Testis (tissue), 3 donors: Measurements from ENCODE around the gene GATA5. TPM values are rescaled to one million over a fixed set of nuclear protein-coding genes. Genes with fewer than 3 reads are reported as not detected.

Experiments
- DNase-seq: peaks from one replicate; pipeline ENCODE4 v3.0.0-alpha.2; 2019
- H3K27ac ChIP-seq, 2 donors: fragments of 200-600 bp; sonication (generic); one replicate each; pipeline ENCODE4 v1.5.1; 2019
- H3K27me3 ChIP-seq: fragments of 200-600 bp; sonication (generic); one replicate; pipeline ENCODE4 v1.5.1; 2019
- H3K36me3 ChIP-seq: fragments of 200-600 bp; sonication (generic); one replicate; pipeline ENCODE4 v1.5.1; 2017; ENCODE audit warnings: low read depth; ENCODE audit errors: missing control alignments
- H3K4me1 ChIP-seq: fragments of 200-600 bp; sonication (generic); one replicate; pipeline ENCODE4 v1.5.1; 2019
- H3K4me3 ChIP-seq, 2 donors: fragments of 200-600 bp; sonication (generic); one replicate each; pipeline ENCODE4 v1.5.1; 2017 to 2019
- H3K9me3 ChIP-seq: fragments of 200-600 bp; sonication (generic); one replicate; pipeline ENCODE4 v1.5.1; 2017
- POLR2A ChIP-seq: fragments of 450-650 bp; IDR thresholded peaks from one replicate; pipeline ENCODE4 v1.6.1; 2017; ENCODE audit warnings: antibody characterized with exemption, mild to moderate bottlenecking, moderate library complexity
- WGBS, 2 donors: methylation state at CpG; one replicate each; pipeline ENCODE4 v1.1.5; 2018; 5-methylcytosine and 5-hydroxymethylcytosine counted together
- intact Hi-C: fragments of 100-400 bp; cut with DNase I; formaldehyde crosslinking; loops from one replicate; pipeline ENCODE4 v1.15.1; 2023; ENCODE audit warnings: low total_unique reads
- polyA plus RNA-seq: library from polyadenylated mRNA; stranded (reverse); fragments of 350-450 nt; fragmentation: Illumina TruSeq; extraction: RNeasy Lipid Tissue Mini Kit (QIAGEN cat#74804); gene quantifications from one replicate; pipeline ENCODE4 v1.2.3, GENCODE V29; 2014; ENCODE audit warnings: low read depth, low replicate concordance; ENCODE audit not compliant: insufficient read depth
- total RNA-seq, 2 donors: library from RNA; depleted of rRNA; stranded (reverse); fragments of >200 nt; gene quantifications; one replicate each; pipeline ENCODE4 v1.2.3, GENCODE V29; 2016
- TF ChIP-seq, protein P1 (sequence below), 3 experiments: fragments of 450-650 bp in 2 of 3; fragments of 200-600 bp in 1 of 3; sonication (generic) in 1 of 3; IDR thresholded peaks; one replicate each; pipeline ENCODE4 v1.5.1; 2016 to 2019; ENCODE audit warnings: antibody characterized with exemption in 3 of 3, mild to moderate bottlenecking in 2 of 3, moderate library complexity in 1 of 3

GATA5 gene
- total and polyA plus RNA-seq, 3 donors from 2014 or later: 19.0 to 70.6 (median 54.5) TPM

- Histone ChIP-seq H3K36me3 (no peaks in the 10 kb centered on the region), H3K27me3 (no peaks in the 10 kb centered on the region), H3K9me3 (no peaks in the 10 kb centered on the region), H3K4me3 (no peak overlapping the region), H3K27ac (no peak overlapping the region), H3K4me1 (no peaks in the 10 kb centered on the region)
- intact Hi-C loops: no loop called here
- WGBS, 2 donors: 78 to 83% methylated on average over 9 to 10 of the region's 10 CpGs
- no peak for TF ChIP-seq POLR2A
- TF ChIP-seq, protein P1, sequence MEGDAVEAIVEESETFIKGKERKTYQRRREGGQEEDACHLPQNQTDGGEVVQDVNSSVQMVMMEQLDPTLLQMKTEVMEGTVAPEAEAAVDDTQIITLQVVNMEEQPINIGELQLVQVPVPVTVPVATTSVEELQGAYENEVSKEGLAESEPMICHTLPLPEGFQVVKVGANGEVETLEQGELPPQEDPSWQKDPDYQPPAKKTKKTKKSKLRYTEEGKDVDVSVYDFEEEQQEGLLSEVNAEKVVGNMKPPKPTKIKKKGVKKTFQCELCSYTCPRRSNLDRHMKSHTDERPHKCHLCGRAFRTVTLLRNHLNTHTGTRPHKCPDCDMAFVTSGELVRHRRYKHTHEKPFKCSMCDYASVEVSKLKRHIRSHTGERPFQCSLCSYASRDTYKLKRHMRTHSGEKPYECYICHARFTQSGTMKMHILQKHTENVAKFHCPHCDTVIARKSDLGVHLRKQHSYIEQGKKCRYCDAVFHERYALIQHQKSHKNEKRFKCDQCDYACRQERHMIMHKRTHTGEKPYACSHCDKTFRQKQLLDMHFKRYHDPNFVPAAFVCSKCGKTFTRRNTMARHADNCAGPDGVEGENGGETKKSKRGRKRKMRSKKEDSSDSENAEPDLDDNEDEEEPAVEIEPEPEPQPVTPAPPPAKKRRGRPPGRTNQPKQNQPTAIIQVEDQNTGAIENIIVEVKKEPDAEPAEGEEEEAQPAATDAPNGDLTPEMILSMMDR (IDR thresholded peaks at IDR 0.05): no peak
- no peak for DNase-seq
Measured at GRCh38 chr20:62451156-62451767, 24.5 kb downstream of the GATA5 start.

DNA sequence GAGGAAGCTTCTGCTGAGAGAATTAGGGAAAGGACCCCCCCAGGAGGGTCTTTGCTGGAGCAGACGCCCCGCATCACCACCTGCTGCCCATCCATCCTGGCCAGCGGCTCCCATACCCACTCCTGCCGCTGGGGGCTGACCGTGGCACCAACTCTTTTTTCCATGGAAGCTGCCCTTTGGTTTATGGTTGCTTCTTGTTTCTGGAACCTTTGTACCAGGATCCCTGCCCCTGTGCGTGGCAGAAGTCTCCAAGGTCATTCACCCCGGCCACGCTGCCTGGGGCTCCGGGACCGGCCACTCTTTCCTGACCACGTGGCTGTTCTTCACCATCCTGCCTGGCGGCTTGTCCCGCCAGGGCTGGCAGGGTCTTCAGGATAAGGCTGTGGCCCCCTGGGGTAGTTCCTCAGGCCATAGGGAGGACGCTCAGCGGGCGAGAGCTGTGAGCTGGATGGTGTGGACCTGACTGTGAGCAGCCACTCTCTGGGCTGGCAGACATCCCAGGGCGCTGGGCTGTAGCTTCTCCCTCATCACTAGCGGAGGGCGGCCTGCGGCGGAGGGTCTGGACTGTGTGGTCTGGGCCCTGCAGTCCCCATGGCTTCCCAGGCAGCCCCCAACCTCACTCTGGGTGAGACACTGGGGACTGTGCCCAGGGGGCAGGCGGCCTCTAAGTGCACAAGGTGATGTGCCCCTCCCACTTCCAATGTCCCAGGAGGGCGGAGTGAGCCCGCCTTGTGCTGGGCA lies 25.7 kb downstream of the GATA5 start:
- no peaks in the 10 kb centered on the region for H3K36me3 ChIP-seq
- no peaks in the 10 kb centered on the region for H3K9me3 ChIP-seq
- 60 to 76% methylated on average over 16 to 24 of the region's 24 CpGs for WGBS, 2 donors
- DNase-seq: peak; percentile 63
- H3K27me3 ChIP-seq: no peaks in the 10 kb centered on the region
- intact Hi-C loops: no loop called here
- no peak for TF ChIP-seq POLR2A
- TF ChIP-seq, protein P1 (IDR thresholded peaks at IDR 0.05): no peak
- H3K4me3 ChIP-seq: no peak overlapping the region
- H3K4me1 ChIP-seq: no peaks in the 10 kb centered on the region
- H3K27ac ChIP-seq: no peak overlapping the region

DNA sequence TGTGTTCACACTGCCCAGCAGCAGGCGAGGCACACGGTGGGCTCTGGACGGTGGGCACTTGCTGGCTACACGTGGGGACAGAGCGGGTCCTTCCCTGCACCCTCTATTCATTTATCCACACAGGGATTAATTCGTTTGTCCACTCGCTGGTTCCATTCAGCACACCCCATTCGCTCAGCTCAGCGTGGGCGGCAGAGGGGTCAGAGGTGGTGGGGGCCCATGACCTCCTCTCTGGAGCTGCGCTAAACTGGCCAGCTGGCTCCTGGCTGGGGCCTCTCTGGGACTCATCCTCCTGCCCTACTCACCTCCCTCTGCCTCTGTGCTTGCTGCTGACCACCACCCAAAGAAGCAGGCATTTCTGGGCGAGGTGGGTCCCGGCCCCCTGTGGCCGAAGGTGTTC lies 27.0 kb downstream of the GATA5 start:
- TF ChIP-seq, protein P1 (IDR thresholded peaks at IDR 0.05): no peak
- no peak for TF ChIP-seq POLR2A
- H3K27me3 ChIP-seq: no peaks in the 10 kb centered on the region
- WGBS, 2 donors: 59 to 69% methylated on average over 14 of the region's 14 CpGs

GRCh38 chr20:62448038-62448437 lies 27.8 kb downstream of the GATA5 start:
- Histone ChIP-seq H3K27me3 (no peaks in the 10 kb centered on the region), H3K9me3 (no peaks in the 10 kb centered on the region), H3K36me3 (no peaks in the 10 kb centered on the region), H3K4me1 (no peaks in the 10 kb centered on the region), H3K4me3 (no peak overlapping the region), H3K27ac (no peak overlapping the region)
- intact Hi-C loops: no loop called here
- TF ChIP-seq, protein P1 (IDR thresholded peaks at IDR 0.05): no peak
- TF ChIP-seq POLR2A: no peak
- 79 to 92% methylated on average over 8 to 10 of the region's 10 CpGs for WGBS, 2 donors
- no peak for DNase-seq

More for the DNA sequence above, 27.0 kb downstream of the GATA5 start:
- Histone ChIP-seq H3K4me3 (no peak overlapping the region), H3K36me3 (no peaks in the 10 kb centered on the region), H3K4me1 (no peaks in the 10 kb centered on the region), H3K27ac (no peak overlapping the region), H3K9me3 (no peaks in the 10 kb centered on the region)
- no peak for DNase-seq
- intact Hi-C loops: no loop called here
